Measurements from ENCODE around the gene VAC14.

Gene VAC14

GRCh38 chr16:70728150-70728549, 72.8 kb downstream of the VAC14 start:
- TF ChIP-seq CTCF (IDR thresholded peaks at IDR 0.05), result no peak

- TF ChIP-seq CTCF (IDR thresholded peaks at IDR 0.05), result no peak
Measured at GRCh38 chr16:70726892-70727361, 74.0 kb downstream of the VAC14 start.

GRCh38 chr16:70725912-70726828, 74.8 kb downstream of the VAC14 start:
- TF ChIP-seq CTCF (IDR thresholded peaks at IDR 0.05), result no peak

GRCh38 chr16:70725024-70725911, 75.7 kb downstream of the VAC14 start:
- no peak for TF ChIP-seq CTCF (IDR thresholded peaks at IDR 0.05)

- no peak for TF ChIP-seq CTCF (IDR thresholded peaks at IDR 0.05)
Measured at GRCh38 chr16:70724146-70725023, 76.6 kb downstream of the VAC14 start.

GRCh38 chr16:70723740-70724145, 77.2 kb downstream of the VAC14 start:
- no peak for TF ChIP-seq CTCF (IDR thresholded peaks at IDR 0.05)
